HG03571 (cell line): ENCODE data around the gene RGS14.

Source experiments
- ATAC-seq: cut with Tn5 transposase; IDR thresholded peaks from one replicate; pipeline ENCODE4 v1.9.1; 2021; ENCODE audit not compliant: unreplicated experiment

Gene RGS14

DNA sequence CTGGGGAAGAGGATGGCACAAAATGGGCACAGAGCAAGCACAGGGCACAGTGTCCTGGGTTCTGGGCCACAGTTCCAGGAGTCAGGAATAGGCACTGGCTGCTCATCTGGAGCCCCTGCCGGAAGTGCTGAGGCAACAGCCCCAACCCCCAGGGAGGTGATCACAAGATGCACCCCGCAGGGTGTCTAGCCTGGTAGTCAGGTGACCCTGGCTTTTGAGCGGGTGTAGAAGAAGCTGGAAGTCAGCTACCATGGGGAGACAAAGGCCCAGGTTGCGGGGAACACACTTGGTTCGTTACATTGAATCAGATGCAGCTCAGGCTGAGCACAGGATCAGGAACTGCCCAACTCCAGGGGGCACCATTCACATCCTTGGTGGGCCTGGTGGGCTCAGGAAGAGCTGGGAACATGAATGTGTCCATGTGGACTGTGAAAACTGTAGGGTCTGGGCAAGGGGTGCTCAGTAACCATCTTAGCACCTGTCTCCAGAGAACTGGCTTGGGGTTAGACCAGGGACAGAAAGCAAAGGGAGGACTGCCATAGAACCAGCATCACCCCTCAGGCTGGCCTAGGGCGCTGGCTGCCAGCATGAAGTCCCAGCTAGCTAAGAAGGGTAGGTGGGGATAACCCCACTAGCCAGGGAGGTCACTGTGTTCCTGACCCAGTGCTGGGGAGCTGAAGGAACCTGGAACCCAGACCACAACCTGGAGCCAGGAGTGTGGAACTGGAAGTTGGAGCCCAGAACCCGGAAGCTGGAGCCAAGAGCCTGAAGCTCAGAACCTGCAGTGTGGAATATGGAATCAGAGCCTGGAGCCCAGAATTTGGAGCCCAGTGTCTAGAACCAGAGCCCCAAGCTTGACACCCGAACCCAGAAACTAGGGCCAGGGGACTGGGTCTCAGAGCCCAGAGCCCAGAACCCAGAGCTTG lies 20.4 kb downstream of the RGS14 start:
- ATAC-seq: no peak

GRCh38 chr5:177378884-177379883 lies 21.5 kb downstream of the RGS14 start:
- peak; percentile 67 for ATAC-seq

DNA sequence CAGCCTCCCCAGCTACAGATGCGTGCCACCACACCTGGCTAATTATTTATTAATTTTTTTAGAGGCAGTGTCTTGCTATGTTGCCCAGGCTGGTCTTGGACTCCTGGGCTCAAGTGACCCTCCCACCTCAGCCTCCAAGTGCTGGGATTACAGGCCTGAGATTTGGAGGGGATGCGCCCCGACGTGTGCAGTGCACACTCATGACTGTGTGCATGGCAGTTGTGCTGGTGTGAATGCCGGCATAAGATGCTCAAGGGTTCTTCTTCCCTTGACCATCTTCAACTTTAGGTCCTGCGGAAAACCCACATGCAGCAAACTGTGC lies 23.0 kb downstream of the RGS14 start:
- ATAC-seq: no peak

DNA sequence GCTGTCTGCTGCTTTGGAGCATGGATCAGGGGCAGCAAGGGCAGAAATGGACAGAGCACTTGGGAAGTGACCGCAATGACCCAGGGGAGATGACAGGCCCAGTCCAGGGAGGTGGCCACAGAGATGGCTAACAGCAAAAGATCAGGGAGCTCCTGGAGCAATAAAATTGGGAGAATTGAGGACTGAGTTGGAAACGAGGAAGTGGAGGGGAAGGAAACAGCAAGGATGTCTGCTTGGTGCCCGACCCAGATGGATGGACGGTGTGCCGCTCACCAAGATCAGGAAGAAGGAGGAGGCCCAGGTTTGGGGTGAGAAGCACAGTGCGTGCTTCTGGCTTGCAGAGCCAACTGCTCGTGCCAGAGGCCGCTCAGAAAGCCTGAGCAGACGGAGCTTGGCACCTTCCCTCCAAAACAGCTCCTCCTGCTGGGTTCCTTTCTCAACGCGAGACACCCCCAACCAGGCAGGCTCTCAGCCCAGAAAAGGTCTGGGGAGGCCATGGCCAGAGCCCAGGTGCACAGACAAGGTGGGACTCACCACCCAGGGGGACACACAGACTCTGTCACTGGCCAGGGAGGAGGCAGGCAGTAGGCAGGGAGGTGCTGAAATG lies 24.8 kb downstream of the RGS14 start:
- ATAC-seq: no peak

DNA sequence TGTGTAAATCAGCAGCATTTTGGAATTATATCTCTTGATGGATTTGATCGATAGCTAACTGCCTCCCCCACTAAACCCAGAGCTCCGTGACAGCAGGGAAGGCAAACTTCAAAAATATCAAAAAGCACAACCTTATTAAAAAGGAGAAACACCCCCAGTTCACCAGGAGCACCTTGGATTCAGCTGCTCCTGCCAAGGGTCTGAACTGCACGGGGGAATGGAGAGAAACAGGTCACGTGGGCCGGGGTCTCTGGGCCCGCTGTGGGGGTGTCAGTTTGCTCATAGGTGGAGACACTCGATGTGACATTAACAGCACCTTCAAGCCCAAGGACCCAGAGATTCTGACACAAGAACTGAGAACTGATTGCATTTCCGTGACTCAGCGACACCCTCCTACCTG lies 25.5 kb downstream of the RGS14 start:
- ATAC-seq: no peak

- ATAC-seq: no peak
Observed at GRCh38 chr5:177384134-177384533, 26.4 kb downstream of the RGS14 start, which contains the start of gene SLC34A1. SLC34A1 (plus strand) TSS chr5:177384434; CDS start chr5:177385742, 1,308 bp downstream.

DNA sequence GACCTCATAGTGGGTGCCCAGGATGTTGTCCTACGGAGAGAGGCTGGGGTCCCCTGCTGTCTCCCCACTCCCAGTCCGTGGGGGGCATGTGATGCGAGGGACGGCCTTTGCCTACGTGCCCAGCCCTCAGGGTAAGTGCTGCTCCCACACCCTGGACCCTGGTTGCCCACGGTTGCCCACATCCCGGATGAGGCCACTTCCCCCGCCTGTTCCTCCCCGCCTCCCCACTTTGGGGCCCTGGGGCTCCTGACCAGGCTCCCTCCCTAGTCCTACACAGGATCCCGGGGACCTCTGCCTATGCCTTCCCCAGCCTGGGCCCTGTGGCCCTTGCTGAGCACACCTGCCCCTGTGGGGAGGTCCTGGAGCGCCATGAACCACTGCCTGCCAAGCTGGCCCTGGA lies 28.0 kb downstream of the RGS14 start:
- no peak for ATAC-seq

- no peak for ATAC-seq
Observed at GRCh38 chr5:177386542-177386941, 28.8 kb downstream of the RGS14 start.

GRCh38 chr5:177387405-177387804 lies 29.7 kb downstream of the RGS14 start:
- no peak for ATAC-seq

DNA sequence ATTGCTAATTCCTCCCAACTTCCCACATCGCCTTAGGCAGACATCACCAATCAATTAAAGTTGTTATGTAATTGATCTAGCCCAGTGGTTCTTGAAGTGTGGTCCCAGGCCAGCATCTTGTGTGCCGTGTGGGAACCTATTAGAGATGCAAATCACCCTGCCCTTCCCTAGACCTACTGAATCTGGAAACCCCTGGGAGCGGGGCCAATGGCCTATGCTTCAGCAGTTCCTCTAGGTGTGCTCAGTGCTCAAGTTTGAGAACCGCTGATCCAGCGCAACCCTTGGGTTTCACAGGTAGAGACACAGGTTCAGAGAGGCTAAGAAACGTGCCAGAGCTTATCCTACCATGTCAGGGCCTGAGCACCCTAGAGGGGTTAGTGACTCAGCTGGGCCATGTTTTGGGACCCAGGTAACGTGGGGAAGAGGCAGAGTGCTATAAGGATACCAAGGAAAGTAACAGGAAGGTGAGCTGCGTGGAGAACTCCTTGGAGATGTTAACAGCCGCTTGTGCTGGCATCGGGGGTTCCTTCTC lies 30.9 kb downstream of the RGS14 start:
- ATAC-seq: no peak

DNA sequence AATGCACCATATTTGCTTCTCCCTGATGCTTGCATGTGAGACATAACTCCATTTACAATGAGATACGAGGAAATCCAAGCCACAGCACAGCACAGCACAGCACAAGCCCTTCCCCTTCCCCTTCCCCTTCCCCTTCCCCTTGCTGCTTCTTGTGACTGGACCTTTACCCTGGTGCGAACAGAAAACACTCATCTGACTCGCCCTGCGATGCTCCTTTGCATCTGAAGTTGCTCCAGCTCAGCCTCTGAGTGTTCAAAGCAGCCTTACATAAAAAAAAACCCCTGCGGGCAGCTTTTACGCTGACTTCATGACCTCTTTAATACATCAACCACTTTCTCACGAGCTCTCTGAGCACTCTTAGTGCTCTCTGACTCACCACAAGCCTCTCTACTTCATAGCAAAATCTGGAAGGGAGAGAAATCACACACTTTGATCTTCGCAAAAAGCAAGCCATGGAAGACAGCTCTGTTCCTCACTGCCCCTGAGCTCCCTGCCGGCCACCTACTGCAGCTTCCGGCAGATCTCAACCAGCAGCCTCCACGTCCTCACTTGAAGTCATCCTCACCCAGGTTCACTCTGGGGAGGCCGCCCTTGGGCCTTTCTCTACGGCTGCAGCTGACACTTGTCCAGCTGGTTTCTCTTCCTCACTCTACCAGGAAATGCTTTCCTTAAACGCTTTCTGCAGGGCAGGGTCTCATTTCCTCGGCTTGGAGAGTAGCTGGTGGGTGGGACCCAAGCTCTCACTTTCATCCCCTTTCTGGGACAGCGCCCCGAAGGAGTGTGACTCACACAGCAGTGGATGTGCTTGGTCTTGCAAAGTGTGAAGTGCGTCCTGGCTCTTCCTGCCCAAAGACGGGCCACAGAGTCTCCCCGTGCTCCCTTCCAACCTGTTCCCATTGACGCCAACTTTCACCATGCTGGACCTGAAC lies 31.8 kb downstream of the RGS14 start:
- no peak for ATAC-seq

GRCh38 chr5:177390363-177391300 lies 32.9 kb downstream of the RGS14 start:
- ATAC-seq: peak; percentile 68

DNA sequence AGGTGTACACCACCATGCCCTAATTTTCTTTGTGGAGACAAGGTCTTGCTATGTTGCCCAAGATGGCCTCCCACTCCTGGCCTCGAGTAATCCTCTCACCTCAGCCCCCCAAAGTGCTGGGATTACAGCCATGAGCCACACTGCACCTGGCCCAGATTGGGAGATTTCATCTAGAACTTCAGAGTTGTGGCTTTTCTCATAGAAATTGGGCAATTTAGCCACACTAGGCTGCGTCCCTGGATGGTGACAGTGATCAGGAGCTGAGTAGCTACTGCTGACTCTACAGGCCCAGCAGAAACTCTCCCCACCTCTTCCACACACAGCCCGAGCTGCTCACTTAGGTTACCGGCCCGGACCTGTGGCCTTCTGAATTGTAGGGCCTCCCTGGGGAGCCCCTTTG lies 35.0 kb downstream of the RGS14 start:
- ATAC-seq: no peak

GRCh38 chr5:177393206-177393765 lies 35.6 kb downstream of the RGS14 start:
- ATAC-seq: no peak

DNA sequence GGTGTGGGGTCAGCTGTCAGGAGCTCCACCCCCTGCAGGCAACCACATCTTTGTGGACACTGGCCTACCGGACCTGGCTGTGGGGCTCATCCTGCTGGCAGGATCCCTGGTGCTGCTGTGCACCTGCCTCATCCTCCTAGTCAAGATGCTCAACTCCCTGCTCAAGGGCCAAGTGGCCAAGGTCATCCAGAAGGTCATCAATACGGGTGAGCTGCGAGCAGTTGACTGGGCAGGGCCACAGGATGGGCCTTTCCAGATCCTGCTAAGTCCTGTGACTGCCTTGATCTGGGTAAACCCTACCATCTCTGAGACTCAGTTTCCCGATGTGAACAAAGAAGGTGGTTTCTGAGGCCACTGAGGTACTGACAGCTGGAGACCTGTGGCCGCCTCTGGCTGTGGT lies 36.3 kb downstream of the RGS14 start:
- ATAC-seq: no peak

- no peak for ATAC-seq
Observed at GRCh38 chr5:177396078-177396477, 38.4 kb downstream of the RGS14 start.

DNA sequence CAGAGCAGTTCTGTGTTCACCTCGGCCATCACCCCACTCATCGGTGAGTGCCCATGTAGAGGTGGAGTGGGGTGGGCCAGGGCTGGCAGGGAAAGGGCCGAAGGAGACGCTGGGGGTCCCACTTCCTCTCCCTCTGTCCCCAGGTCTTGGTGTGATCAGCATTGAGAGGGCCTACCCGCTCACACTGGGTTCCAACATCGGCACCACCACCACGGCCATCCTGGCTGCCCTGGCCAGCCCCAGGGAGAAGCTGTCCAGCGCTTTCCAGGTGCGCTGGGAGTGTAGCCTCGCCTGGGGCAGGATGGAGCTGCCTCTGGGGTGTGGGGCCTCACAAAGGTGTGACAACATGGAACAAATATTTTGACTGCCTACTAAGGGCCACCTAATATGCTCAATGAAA lies 39.1 kb downstream of the RGS14 start:
- ATAC-seq: no peak

- no peak for ATAC-seq
Observed at GRCh38 chr5:177397875-177398390, 40.2 kb downstream of the RGS14 start.
